Measurements from ENCODE around the gene CRACR2A. TPM values are rescaled to one million over a fixed set of nuclear protein-coding genes. Genes with fewer than 3 reads are reported as not detected.

The CRACR2A gene
- total RNA-seq, 2 donors from 2014 or later, result 1.1 to 4.7 TPM

DNA sequence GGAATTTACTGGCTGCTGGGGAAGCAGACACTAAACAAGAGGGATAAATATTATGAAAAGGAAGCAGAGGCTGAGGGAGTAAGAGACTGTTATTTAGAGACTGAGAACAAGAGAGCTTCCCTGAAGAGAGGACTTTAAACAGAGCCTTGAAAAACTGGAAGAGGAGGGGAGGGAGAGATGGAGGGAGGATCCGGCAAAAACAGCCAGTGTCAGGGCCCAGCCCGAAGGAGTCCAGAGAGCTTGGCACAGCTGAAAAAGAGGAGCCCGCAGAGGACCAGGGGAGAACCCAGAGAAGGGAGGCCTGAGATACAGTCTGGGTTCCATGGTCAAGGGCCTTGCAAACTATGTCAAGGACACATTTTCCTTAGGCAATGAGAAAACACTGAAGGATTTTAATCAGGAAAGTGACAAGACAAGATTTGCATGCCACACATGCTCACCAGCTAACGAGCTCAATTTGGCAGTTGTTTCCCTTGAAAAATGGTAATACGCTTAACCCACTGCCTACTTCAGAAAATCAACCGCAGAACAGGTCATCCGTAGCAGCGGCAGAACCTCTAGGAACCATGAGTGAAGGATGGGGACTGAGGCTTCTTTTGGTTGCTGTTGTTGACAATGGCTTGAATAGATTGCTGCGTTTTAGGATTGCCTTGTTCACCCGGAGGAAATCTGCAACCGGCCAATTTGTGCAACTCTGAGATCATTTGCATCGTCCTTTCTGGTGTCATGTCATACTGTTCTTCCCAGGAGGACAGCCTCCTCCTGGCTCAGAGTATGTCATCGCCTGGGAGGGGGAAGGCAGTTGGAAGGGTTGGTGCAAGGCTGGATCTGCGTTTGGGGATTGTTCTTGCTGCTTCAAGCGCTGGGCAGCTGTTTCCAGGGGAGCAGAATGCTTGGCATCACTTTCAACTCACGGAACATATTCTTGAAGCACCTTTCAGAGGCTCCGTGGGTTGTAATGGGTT, 153.7 kb downstream of the CRACR2A start:
- Mint-ChIP-seq H3K4me3 (no peak overlapping the region), H3K9me3 (no peaks in the 10 kb centered on the region), H3K27me3 (ENCODE audit: insufficient read depth) (peaks cover 5% of the 10 kb centered on the region), H3K36me3 (ENCODE audit: low read depth) (no peaks in the 10 kb centered on the region), H3K27ac (no peak overlapping the region), H3K4me1 (peaks cover 47% of the 10 kb centered on the region)
- Histone ChIP-seq H3K9me3 (ENCODE audit: control insufficient read depth, low read length) (no peaks in the 10 kb centered on the region), H3K27ac (ENCODE audit: low read depth, low read length) (peak overlapping the region; percentile 48), H3K27me3 (ENCODE audit: control insufficient read depth, insufficient read depth, low read length, poor library complexity, severe bottlenecking) (no peaks in the 10 kb centered on the region), H3K36me3 (ENCODE audit: control insufficient read depth, insufficient read depth, low read length) (no peaks in the 10 kb centered on the region), H3K4me1 (ENCODE audit: control insufficient read depth, insufficient read depth, low read length) (peaks cover 18% of the 10 kb centered on the region), H3K4me3 (ENCODE audit: low read length) (no peak overlapping the region), H3K9ac (ENCODE audit: extremely low read depth, low read length, poor library complexity, severe bottlenecking) (no peak overlapping the region)
- DNase-seq, result no peak
- TF ChIP-seq, protein P1, sequence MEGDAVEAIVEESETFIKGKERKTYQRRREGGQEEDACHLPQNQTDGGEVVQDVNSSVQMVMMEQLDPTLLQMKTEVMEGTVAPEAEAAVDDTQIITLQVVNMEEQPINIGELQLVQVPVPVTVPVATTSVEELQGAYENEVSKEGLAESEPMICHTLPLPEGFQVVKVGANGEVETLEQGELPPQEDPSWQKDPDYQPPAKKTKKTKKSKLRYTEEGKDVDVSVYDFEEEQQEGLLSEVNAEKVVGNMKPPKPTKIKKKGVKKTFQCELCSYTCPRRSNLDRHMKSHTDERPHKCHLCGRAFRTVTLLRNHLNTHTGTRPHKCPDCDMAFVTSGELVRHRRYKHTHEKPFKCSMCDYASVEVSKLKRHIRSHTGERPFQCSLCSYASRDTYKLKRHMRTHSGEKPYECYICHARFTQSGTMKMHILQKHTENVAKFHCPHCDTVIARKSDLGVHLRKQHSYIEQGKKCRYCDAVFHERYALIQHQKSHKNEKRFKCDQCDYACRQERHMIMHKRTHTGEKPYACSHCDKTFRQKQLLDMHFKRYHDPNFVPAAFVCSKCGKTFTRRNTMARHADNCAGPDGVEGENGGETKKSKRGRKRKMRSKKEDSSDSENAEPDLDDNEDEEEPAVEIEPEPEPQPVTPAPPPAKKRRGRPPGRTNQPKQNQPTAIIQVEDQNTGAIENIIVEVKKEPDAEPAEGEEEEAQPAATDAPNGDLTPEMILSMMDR (conservative IDR thresholded peaks at IDR 0.05), result no peak
- 89 to 92% methylated on average over 10 to 17 of the region's 17 CpGs for WGBS, 2 experiments (ENCODE audit: insufficient coverage in 1 of 2, insufficient read length in 1 of 2)

DNA sequence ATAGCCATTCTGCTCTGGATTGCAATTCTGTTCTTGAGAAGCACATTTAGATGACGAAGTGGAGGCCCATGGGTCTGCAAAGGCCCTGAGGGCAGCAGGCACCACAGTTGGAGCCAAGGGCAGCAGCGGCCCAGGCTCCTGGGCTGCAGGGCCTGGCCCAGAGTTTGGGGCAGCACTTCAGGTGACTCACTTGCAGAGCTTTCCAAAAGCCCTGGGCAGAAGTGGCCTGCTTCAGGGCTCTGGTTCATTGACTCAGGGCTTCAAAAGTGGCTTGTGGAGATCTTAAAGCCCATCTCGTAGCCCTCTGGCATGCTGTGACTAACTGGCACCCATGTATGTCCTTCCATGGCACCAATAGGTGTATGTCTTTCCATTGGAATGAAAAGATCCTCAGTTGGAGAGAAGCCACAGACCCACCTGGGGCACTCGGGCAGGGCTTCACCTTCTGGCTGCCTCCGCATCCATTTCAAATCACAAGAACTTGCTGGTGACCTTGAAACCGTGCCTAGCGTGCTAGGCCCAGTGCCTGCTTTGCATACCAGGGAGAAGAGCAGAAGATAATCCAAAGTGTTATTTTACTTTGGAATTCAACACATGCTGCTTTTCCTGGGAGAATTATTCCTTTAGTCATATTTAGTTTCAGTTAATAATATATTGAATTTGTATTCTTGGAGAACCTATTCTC, 155.2 kb downstream of the CRACR2A start:
- no peak overlapping the region for H3K27ac ChIP-seq (ENCODE audit: low read depth, low read length)
- WGBS, 2 experiments (ENCODE audit: insufficient coverage in 1 of 2, insufficient read length in 1 of 2), result 92 to 96% methylated on average over 6 to 7 of the region's 7 CpGs
- H3K4me1 Mint-ChIP-seq, result peaks cover 42% of the 10 kb centered on the region
- no peak overlapping the region for H3K27ac Mint-ChIP-seq
- H3K4me3 ChIP-seq (ENCODE audit: low read length), result no peak overlapping the region
- H3K36me3 ChIP-seq (ENCODE audit: control insufficient read depth, insufficient read depth, low read length), result no peaks in the 10 kb centered on the region
- no peaks in the 10 kb centered on the region for H3K36me3 Mint-ChIP-seq (ENCODE audit: low read depth)
- peaks cover 6% of the 10 kb centered on the region for H3K27me3 Mint-ChIP-seq (ENCODE audit: insufficient read depth)
- H3K9ac ChIP-seq (ENCODE audit: extremely low read depth, low read length, poor library complexity, severe bottlenecking), result no peak overlapping the region
- TF ChIP-seq, protein P1 (conservative IDR thresholded peaks at IDR 0.05), result no peak
- H3K4me1 ChIP-seq (ENCODE audit: control insufficient read depth, insufficient read depth, low read length), result peaks cover 18% of the 10 kb centered on the region
- DNase-seq, result no peak
- H3K27me3 ChIP-seq (ENCODE audit: control insufficient read depth, insufficient read depth, low read length, poor library complexity, severe bottlenecking), result no peaks in the 10 kb centered on the region
- no peaks in the 10 kb centered on the region for H3K9me3 Mint-ChIP-seq
- no peaks in the 10 kb centered on the region for H3K9me3 ChIP-seq (ENCODE audit: control insufficient read depth, low read length)
- no peak overlapping the region for H3K4me3 Mint-ChIP-seq

DNA sequence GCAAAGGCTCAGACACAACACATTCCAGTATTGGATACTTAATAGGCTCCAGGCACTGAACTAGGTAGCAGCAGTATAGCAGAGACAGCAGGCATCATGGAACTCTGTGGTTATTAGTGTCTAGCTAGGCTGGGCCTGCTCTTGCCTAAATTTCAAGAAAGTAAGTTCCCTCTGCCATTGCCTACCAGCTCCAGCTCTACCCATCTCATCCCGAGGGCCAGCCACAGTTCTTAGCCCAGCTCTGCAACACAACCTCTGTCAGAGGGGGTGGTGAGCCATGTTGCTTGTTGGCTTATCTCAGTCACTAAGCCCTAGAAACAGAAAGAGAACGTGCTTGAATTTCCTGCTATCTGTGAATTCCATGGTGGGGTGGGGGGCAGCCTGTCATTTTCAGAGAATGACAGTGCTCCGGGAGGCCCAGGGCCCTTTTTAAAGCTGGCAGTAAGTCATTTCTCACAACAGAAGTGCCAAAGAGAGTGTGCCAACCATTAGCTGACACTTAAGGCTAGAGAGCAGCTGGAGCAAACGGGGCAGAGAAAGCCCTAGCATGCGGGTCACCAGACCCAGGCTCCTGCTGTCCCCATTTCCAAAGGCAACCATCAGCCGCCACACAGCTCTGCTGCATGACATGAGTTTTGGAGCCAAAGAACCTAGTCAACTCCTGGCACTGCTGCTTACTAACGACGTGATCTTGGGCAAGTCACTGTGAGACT, 156.1 kb downstream of the CRACR2A start:
- Mint-ChIP-seq H3K27me3 (ENCODE audit: insufficient read depth) (peaks cover 10% of the 10 kb centered on the region), H3K27ac (no peak overlapping the region), H3K36me3 (ENCODE audit: low read depth) (no peaks in the 10 kb centered on the region), H3K4me3 (no peak overlapping the region), H3K4me1 (peaks cover 37% of the 10 kb centered on the region), H3K9me3 (no peaks in the 10 kb centered on the region)
- TF ChIP-seq, protein P1 (conservative IDR thresholded peaks at IDR 0.05), result no peak
- Histone ChIP-seq H3K9me3 (ENCODE audit: control insufficient read depth, low read length) (no peaks in the 10 kb centered on the region), H3K4me3 (ENCODE audit: low read length) (no peak overlapping the region), H3K9ac (ENCODE audit: extremely low read depth, low read length, poor library complexity, severe bottlenecking) (no peak overlapping the region), H3K27ac (ENCODE audit: low read depth, low read length) (no peak overlapping the region), H3K36me3 (ENCODE audit: control insufficient read depth, insufficient read depth, low read length) (no peaks in the 10 kb centered on the region), H3K27me3 (ENCODE audit: control insufficient read depth, insufficient read depth, low read length, poor library complexity, severe bottlenecking) (no peaks in the 10 kb centered on the region), H3K4me1 (ENCODE audit: control insufficient read depth, insufficient read depth, low read length) (peaks cover 18% of the 10 kb centered on the region)
- 80 to 90% methylated on average over 5 to 8 of the region's 8 CpGs for WGBS, 2 experiments (ENCODE audit: insufficient coverage in 1 of 2, insufficient read length in 1 of 2)
- no peak for DNase-seq

All from endodermal cell (in vitro differentiated cells).